A549 treated with Hydrocortisone at 1 μM for 4 hours (cell line): Measurements from ENCODE around the gene ARRDC2. TPM values are rescaled to one million over a fixed set of nuclear protein-coding genes. Genes with fewer than 3 reads are reported as not detected.

ENCODE experiments used
- total RNA-seq: library from RNA; stranded (reverse); fragments of 200-300 nt; extraction: Qiagen RNA extraction; gene quantifications from 5 replicates; pipeline ENCODE4 v1.2.3, GENCODE V29; 2022

Gene ARRDC2
- total RNA-seq = 46.8 to 55.2 TPM (median 53.1 TPM) in 5 replicates

DNA sequence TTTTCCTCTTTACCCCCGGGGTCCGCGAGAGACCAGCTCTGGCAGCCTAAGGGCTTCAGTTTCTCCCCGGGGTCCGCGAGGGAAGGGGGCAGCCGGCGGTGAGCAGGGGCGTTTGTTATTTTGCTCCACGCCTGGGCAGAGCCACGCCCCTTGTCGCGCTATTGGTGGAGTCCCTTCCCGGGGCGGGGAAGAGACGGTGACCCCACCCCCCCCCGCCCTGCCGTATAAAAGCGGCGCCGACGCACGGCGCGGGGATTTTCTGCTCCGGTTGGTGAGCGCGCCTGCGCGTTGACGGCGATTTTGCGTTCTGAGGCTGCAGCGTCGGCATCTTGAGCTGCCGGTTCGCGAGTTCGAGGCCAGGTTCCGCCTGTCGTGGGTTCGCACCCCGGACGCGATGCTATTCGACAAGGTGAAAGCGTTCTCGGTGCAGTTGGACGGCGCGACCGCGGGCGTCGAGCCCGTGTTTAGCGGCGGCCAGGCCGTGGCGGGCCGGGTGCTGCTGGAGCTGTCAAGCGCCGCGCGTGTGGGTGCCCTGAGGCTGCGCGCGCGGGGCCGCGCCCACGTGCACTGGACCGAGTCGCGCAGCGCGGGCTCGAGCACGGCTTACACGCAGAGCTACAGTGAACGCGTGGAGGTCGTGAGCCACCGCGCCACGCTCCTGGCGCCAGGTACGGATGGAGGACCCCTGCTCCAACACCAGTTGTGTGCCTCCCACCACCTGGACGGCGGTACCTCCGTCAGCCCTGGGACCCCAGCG is at the start of gene ARRDC2:
Gene ARRDC2, plus strand, starts transcription at position 254 of the 757 bp plus-strand sequence. Its CDS starts 141 bp downstream, at position 395.

DNA sequence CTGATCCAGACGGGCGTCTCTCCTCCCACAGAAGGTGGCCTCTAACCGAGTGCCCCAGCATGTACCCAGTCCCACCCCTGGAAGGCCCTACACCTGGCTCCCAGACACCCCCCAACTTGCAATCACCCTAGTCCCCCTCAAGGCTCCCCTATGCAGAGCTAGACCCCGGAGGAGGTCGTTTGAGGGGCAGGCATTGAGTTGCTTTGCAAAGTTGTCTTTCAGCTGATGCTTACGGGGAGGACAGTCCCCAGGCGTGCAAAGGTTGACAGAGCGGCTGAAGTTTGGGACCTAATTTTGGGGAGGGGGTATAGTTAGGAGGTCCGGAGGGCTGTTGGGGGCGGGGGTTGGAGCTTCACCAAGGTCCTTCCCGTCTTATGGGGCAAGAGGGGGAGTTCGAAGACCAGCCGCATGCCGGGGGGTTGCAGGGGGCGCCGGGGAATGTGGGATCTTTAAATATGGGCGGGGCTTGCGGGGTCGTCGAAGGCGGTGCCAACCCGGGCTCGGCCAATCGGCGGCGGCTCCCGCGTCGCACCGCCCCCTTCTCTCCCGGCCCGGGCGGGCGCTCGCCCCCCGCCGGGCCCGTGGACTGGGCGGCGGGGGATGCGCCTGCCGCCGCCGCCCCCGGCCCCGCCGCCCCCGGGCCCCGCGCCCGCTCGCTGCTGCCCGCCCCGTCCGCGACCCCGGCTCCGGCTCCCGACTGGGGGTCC is 41.3 kb upstream of the ARRDC2 start, which contains the start of gene KCNN1:
Gene KCNN1, plus strand, starts transcription at position 558 of the 707 bp plus-strand sequence. CDS start 6,782 bp downstream, outside the sequence.

Other genes with a start within 250 kb of the ARRDC2 start
- gene B3GNT3, start 213.0 kb upstream of the ARRDC2 start, total RNA-seq = 4.1 to 4.8 TPM (median 4.5 TPM) in 5 replicates
- gene INSL3, start 186.7 kb upstream of the ARRDC2 start, total RNA-seq = 0.40 to 0.77 TPM (median 0.48 TPM) in 5 replicates
- 0.14 to 0.25 TPM (median 0.23 TPM) in 5 replicates for gene JAK3, start 160.2 kb upstream of the ARRDC2 start, total RNA-seq
- gene RPL18A, start 148.3 kb upstream of the ARRDC2 start, total RNA-seq = 1,772 to 2,370 TPM (median 2,236 TPM) in 5 replicates
- 0.22 to 0.36 TPM (median 0.25 TPM) in 5 replicates for gene SLC5A5, start 136.2 kb upstream of the ARRDC2 start, total RNA-seq
- gene CCDC124, start 75.2 kb upstream of the ARRDC2 start, total RNA-seq = 92.9 to 119 TPM (median 107 TPM) in 5 replicates
- 0.41 to 1.2 TPM (median 0.66 TPM) in 5 replicates for gene KCNN1, start 41.1 kb upstream of the ARRDC2 start, total RNA-seq
- not detected in 5 replicates for gene IL12RB1, start 78.8 kb downstream of the ARRDC2 start, total RNA-seq
- 1.8 to 2.7 TPM (median 2.1 TPM) in 5 replicates for gene MAST3, start 89.6 kb downstream of the ARRDC2 start, total RNA-seq
- 2.0 to 13.2 TPM (median 10.1 TPM) in 5 replicates for gene PIK3R2, start 145.0 kb downstream of the ARRDC2 start, total RNA-seq
- gene IFI30, start 165.6 kb downstream of the ARRDC2 start, total RNA-seq = 11.4 to 18.5 TPM (median 15.0 TPM) in 5 replicates
- gene MPV17L2, start 185.0 kb downstream of the ARRDC2 start, total RNA-seq = 8.5 to 12.0 TPM (median 11.4 TPM) in 5 replicates
- gene RAB3A, start 195.9 kb downstream of the ARRDC2 start, total RNA-seq = 0.38 to 0.86 TPM (median 0.75 TPM) in 5 replicates
- gene PDE4C, start 218.3 kb downstream of the ARRDC2 start, total RNA-seq = 0.20 to 0.63 TPM (median 0.33 TPM) in 5 replicates